Activated B cell treated with CpG ODN at 0.5 μM for 24 hours (primary cell): ENCODE results near the gene POT1. TPM values are rescaled to one million over a fixed set of nuclear protein-coding genes. Genes with fewer than 3 reads are reported as not detected.

Experiments
- ATAC-seq: fragments of 200-7000 bp; cut with Tn5 transposase; one replicate; pipeline ENCODE4 v1.10.0; 2021; ENCODE audit warnings: low read depth, mild to moderate bottlenecking, moderate library complexity
- CTCF ChIA-PET: fragments of 350-600 bp; sonication (Branson Sonifier 250); formaldehyde crosslinking; loops from one replicate; lab custom pipeline; 2021; ENCODE audit warnings: antibody characterized with exemption; lab: Charles Lee
- POLR2A ChIA-PET: fragments of 350-600 bp; sonication (Branson Sonifier 250); formaldehyde crosslinking; loops from one replicate; lab custom pipeline; 2021; ENCODE audit warnings: antibody characterized with exemption; lab: Charles Lee
- DNase-seq: peaks from one replicate; pipeline ENCODE4 v3.0.0; 2022
- H3K27ac Mint-ChIP-seq: one replicate; pipeline ENCODE4 v1.8.0; 2020; ENCODE audit warnings: mixed read lengths
- H3K27me3 Mint-ChIP-seq: one replicate; pipeline ENCODE4 v1.8.0; 2021; ENCODE audit warnings: mixed read lengths
- H3K36me3 Mint-ChIP-seq: one replicate; pipeline ENCODE4 v1.8.0; 2021; ENCODE audit warnings: low read depth, mixed read lengths
- H3K4me1 Mint-ChIP-seq: one replicate; pipeline ENCODE4 v1.8.0; 2021; ENCODE audit warnings: mixed read lengths
- H3K4me3 Mint-ChIP-seq: one replicate; pipeline ENCODE4 v1.8.0; 2020; ENCODE audit warnings: mild to moderate bottlenecking, mixed read lengths
- H3K9me3 Mint-ChIP-seq: one replicate; pipeline ENCODE4 v1.8.0; 2020; ENCODE audit warnings: mixed read lengths
- CTCF ChIP-seq: fragments of 200-600 bp; IDR thresholded peaks from one replicate; pipeline ENCODE4 v1.8.0; 2022; ENCODE audit warnings: antibody characterized with exemption, mild to moderate bottlenecking
- intact Hi-C: fragments of 100-400 bp; cut with micrococcal nuclease; formaldehyde crosslinking; loops from one replicate; pipeline ENCODE4 v1.15.1; 2024
- total RNA-seq: library from RNA; stranded (reverse); gene quantifications from 2 replicates; pipeline ENCODE4 v1.2.3, GENCODE V29; 2022

Gene POT1
- total RNA-seq, 1 donor from 2014 or later, result 26.8 TPM

GRCh38 chr7:124773938-124774337 lies 155.7 kb downstream of the POT1 start:
- ChIA-PET CTCF (no interaction called here), POLR2A (no interaction called here)
- Mint-ChIP-seq H3K27ac (no peak overlapping the region), H3K4me3 (no peak overlapping the region), H3K27me3 (no peaks in the 10 kb centered on the region), H3K9me3 (no peaks in the 10 kb centered on the region), H3K36me3 (no peaks in the 10 kb centered on the region), H3K4me1 (no peaks in the 10 kb centered on the region)
- DNase-seq (no peak), ATAC-seq (no peak)
- intact Hi-C loops, result no loop called here
- TF ChIP-seq CTCF, result no peak

GRCh38 chr7:124773339-124773738 lies 156.3 kb downstream of the POT1 start:
- Mint-ChIP-seq H3K4me3 (no peak overlapping the region), H3K27ac (no peak overlapping the region), H3K27me3 (no peaks in the 10 kb centered on the region), H3K36me3 (no peaks in the 10 kb centered on the region), H3K4me1 (no peaks in the 10 kb centered on the region), H3K9me3 (no peaks in the 10 kb centered on the region)
- DNase-seq (no peak), ATAC-seq (no peak)
- POLR2A ChIA-PET, result no interaction called here
- CTCF ChIA-PET, result no interaction called here
- TF ChIP-seq CTCF, result no peak
- intact Hi-C loops, result no loop called here

Other genes starting within 250 kb of the POT1 start
- gene GPR37, start 164.0 kb downstream of the POT1 start, total RNA-seq, result not detected in 2 replicates